OCI-LY3 (cell line): ENCODE measurements around the gene CADPS2.

Source experiments
- EZH2phosphoT487 ChIP-seq: fragments of 200-600 bp; shearing (Covaris generic); IDR thresholded peaks from 2 replicates; pipeline ENCODE4 v1.6.1; 2018; ENCODE audit warnings: antibody characterized with exemption, mixed run types, low read depth
- TF ChIP-seq, protein P1 (sequence below): fragments of 200-600, 300-600 bp; sonication (generic); IDR thresholded peaks from 2 replicates; pipeline ENCODE4 v1.5.1; 2014; ENCODE audit warnings: antibody characterized with exemption, low read length, low read depth

DNA sequence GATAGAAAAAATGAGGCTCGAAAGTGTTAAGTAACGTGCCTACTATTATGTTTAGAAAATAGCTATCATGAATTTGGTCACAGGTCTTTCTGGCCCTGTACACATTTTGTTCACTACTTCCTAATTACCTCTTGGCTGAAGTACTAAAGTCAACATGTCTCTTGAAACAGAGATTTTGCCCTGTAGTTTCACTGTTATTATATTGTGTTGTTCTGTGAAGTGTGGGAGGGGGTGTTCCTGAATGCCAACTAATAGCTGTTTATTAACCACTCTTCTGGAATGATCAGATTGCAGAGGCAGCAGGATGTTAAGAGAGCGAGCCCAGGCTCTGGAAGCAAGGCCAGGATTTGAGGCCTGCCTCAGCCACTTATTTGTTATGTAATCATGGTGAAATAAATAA is 259.5 kb downstream of the CADPS2 start:
- TF ChIP-seq, protein P1, sequence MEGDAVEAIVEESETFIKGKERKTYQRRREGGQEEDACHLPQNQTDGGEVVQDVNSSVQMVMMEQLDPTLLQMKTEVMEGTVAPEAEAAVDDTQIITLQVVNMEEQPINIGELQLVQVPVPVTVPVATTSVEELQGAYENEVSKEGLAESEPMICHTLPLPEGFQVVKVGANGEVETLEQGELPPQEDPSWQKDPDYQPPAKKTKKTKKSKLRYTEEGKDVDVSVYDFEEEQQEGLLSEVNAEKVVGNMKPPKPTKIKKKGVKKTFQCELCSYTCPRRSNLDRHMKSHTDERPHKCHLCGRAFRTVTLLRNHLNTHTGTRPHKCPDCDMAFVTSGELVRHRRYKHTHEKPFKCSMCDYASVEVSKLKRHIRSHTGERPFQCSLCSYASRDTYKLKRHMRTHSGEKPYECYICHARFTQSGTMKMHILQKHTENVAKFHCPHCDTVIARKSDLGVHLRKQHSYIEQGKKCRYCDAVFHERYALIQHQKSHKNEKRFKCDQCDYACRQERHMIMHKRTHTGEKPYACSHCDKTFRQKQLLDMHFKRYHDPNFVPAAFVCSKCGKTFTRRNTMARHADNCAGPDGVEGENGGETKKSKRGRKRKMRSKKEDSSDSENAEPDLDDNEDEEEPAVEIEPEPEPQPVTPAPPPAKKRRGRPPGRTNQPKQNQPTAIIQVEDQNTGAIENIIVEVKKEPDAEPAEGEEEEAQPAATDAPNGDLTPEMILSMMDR = no peak
- no peak for TF ChIP-seq EZH2phosphoT487
